Mesothelial cell of epicardium (in vitro differentiated cells): ENCODE measurements around the gene BRS3. TPM values are rescaled to one million over a fixed set of nuclear protein-coding genes. Genes with fewer than 3 reads are reported as not detected.
"Not testable (repeated sequence)": the region's sequence is repeated elsewhere in the genome, so short reads cannot be mapped to it uniquely, and the experiment has no call there.

ENCODE experiments used
- DNase-seq, 2 experiments: peaks; one replicate each; pipeline ENCODE4 v3.0.0; 2021; ENCODE audit warnings: low spot score in 2 of 2; ENCODE audit not compliant: unreplicated experiment in 2 of 2
- H3K27ac Mint-ChIP-seq: 2 replicates; pipeline ENCODE4 v1.8.0; 2021; ENCODE audit warnings: mixed read lengths
- H3K27me3 Mint-ChIP-seq: 2 replicates; pipeline ENCODE4 v1.8.0; 2021; ENCODE audit warnings: low read depth, mixed read lengths
- H3K36me3 Mint-ChIP-seq: 2 replicates; pipeline ENCODE4 v1.8.0; 2021; ENCODE audit warnings: mixed read lengths
- H3K4me1 Mint-ChIP-seq: 2 replicates; pipeline ENCODE4 v1.8.0; 2021; ENCODE audit warnings: mixed read lengths
- H3K4me3 Mint-ChIP-seq: 2 replicates; pipeline ENCODE4 v1.8.0; 2021; ENCODE audit warnings: mild to moderate bottlenecking, moderate library complexity, mixed read lengths
- H3K9me3 Mint-ChIP-seq: 2 replicates; pipeline ENCODE4 v1.8.0; 2021; ENCODE audit warnings: mixed read lengths
- CTCF ChIP-seq: fragments of 200-600 bp; sonication (generic); IDR thresholded peaks from one replicate; pipeline ENCODE4 v1.5.0; 2021; ENCODE audit warnings: antibody characterized with exemption; ENCODE audit not compliant: unreplicated experiment
- total RNA-seq: library from RNA; stranded (reverse); gene quantifications from 3 replicates; pipeline ENCODE4 v1.2.1, GENCODE V29; 2021

Gene BRS3
- not detected in 3 replicates for total RNA-seq

DNA sequence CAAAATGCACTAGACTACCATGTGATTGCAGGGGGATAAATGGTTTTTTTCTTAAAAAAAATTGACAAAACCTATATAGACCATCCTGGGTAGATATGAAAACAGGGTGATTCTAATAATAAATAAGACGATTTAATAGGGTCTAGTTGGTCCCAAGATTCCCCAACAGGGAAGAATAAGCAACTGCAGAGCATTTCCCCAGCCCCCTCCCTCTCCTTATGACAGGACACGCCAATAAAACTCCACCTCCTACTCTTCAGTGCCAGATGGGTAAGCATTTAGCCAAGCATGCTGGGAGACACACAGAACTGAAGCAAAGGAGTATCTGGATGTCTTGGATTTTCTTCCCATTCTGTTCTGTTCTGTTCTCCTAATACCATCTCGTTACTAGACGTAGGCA lies at the start of gene BRS3:
Gene BRS3, plus strand, starts transcription at position 301 of the 400 bp plus-strand sequence. CDS start 168 bp downstream, outside the sequence.
- Mint-ChIP-seq H3K27ac (no peak within 1 kb of the TSS), H3K9me3 (peaks cover 23% of the 10 kb centered on the region), H3K4me3 (no peak within 1 kb of the TSS), H3K27me3 (peaks cover 74% of the 10 kb centered on the region), H3K36me3 (no peaks in the 10 kb centered on the region), H3K4me1 (no peaks in the 10 kb centered on the region)
- no peak for TF ChIP-seq CTCF
- no peak for DNase-seq

DNA sequence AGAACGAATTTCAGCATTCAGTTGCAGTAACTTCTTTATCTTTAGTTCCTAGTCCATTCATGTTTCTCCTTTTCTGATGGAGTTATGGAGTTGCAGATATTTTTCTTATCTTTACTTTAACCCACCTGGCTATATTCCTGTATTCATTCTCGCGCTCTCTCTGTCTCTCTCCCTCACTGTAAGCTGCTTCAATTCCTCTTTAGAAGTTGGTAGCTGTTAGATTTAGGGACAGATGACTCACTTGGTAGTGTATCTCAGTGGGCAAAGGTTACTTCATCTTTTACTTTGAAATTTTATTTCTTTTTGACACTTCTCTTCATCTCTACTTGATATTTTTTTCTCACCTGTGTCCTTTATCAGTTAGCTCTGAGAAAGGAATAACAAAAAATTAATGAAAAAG lies 49.6 kb upstream of the BRS3 start:
- no peaks in the 10 kb centered on the region for H3K4me1 Mint-ChIP-seq
- H3K36me3 Mint-ChIP-seq, result no peaks in the 10 kb centered on the region
- no peak for DNase-seq
- H3K27ac Mint-ChIP-seq, result no peak overlapping the region
- peaks cover 21% of the 10 kb centered on the region for H3K9me3 Mint-ChIP-seq
- peaks cover 6% of the 10 kb centered on the region for H3K27me3 Mint-ChIP-seq
- TF ChIP-seq CTCF, result no peak
- no peak overlapping the region for H3K4me3 Mint-ChIP-seq

GRCh38 chrX:136445674-136446073 lies 42.1 kb upstream of the BRS3 start:
- not testable (repeated sequence) for H3K4me1 Mint-ChIP-seq, H3K9me3 Mint-ChIP-seq, DNase-seq, H3K36me3 Mint-ChIP-seq, H3K27me3 Mint-ChIP-seq, H3K4me3 Mint-ChIP-seq, H3K27ac Mint-ChIP-seq

DNA sequence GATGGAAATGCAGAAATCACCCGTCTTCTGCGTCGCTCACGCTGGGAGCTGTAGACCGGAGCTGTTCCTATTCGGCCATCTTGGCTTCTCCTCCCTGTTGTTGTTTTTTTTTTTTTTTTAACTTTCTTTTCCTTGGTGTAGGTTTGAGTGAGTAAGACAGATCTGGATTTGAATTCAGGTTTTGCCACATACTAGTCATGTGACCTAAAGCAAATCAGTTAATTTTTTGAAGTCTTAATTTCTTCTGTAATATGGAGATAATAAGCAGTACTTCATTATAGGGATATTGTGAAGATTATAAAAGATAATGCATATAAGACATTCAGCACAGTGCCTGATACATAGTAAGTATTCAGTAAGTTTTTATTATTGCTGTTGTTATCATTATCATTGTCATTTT lies 41.5 kb upstream of the BRS3 start:
- Mint-ChIP-seq H3K4me3 (no peak overlapping the region), H3K36me3 (no peaks in the 10 kb centered on the region), H3K27me3 (no peaks in the 10 kb centered on the region), H3K9me3 (peaks cover 7% of the 10 kb centered on the region), H3K27ac (no peak overlapping the region), H3K4me1 (no peaks in the 10 kb centered on the region)
- no peak for TF ChIP-seq CTCF
- no peak for DNase-seq

DNA sequence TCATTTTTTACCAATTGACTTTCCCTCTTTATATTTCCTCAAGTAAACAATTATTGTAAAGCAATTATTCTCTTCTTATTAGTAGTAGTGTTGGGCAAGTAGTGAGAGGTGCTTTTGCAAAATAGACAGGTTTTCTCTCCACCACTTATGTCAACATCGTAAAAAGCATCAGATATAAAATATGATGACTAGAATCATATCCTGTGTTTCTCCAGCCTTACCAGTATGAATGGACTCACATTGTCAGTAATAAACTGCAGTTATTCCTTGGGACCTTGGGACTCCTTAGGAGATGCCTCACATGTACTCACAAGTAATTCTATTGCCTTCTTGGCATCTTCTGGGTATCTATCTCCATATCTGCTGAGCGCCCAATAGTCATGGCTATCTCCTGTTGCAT lies 40.4 kb upstream of the BRS3 start:
- Mint-ChIP-seq H3K9me3 (peaks cover 12% of the 10 kb centered on the region), H3K4me3 (no peak overlapping the region), H3K4me1 (no peaks in the 10 kb centered on the region), H3K36me3 (no peaks in the 10 kb centered on the region), H3K27me3 (no peaks in the 10 kb centered on the region), H3K27ac (no peak overlapping the region)
- no peak for DNase-seq
- TF ChIP-seq CTCF, result no peak

GRCh38 chrX:136447968-136448367 lies 39.8 kb upstream of the BRS3 start:
- Mint-ChIP-seq H3K4me1 (no peaks in the 10 kb centered on the region), H3K36me3 (no peaks in the 10 kb centered on the region), H3K9me3 (peaks cover 12% of the 10 kb centered on the region), H3K27ac (no peak overlapping the region), H3K27me3 (no peaks in the 10 kb centered on the region), H3K4me3 (no peak overlapping the region)
- TF ChIP-seq CTCF, result no peak
- no peak for DNase-seq
